ENCODE results near the gene DDX54.
"Not testable (repeated sequence)": the region's sequence is repeated elsewhere in the genome, so short reads cannot be mapped to it uniquely, and the experiment has no call there.

DDX54 gene

GRCh38 chr12:113220593-113221180, 35.4 kb upstream of the DDX54 start:
- peak in 1 of 5 donors; percentile 13 for DNase-seq

GRCh38 chr12:113216027-113216426, 30.7 kb upstream of the DDX54 start:
- no peak for DNase-seq

- peak in 1 of 5 donors; percentile 43 for DNase-seq
Observed at GRCh38 chr12:113214895-113215400, 29.7 kb upstream of the DDX54 start.

GRCh38 chr12:113211160-113211559, 25.9 kb upstream of the DDX54 start:
- peak in 1 of 5 donors; percentile 58 for DNase-seq

- peak; percentile 15 to 91 (median 48) for DNase-seq
Observed at GRCh38 chr12:113208041-113208934, 23.0 kb upstream of the DDX54 start.

- DNase-seq, result peak in 2 of 5 donors; percentile 7 to 38
Observed at GRCh38 chr12:113207613-113208040, 22.3 kb upstream of the DDX54 start.

GRCh38 chr12:113206802-113207201, 21.5 kb upstream of the DDX54 start:
- DNase-seq, result not testable (repeated sequence)

GRCh38 chr12:113204804-113205203, 19.5 kb upstream of the DDX54 start:
- no peak for DNase-seq

- no peak for DNase-seq
Observed at GRCh38 chr12:113203852-113204760, 18.8 kb upstream of the DDX54 start.

GRCh38 chr12:113202300-113203075, 17.2 kb upstream of the DDX54 start:
- DNase-seq, result no peak

GRCh38 chr12:113201187-113202177, 16.2 kb upstream of the DDX54 start:
- no peak for DNase-seq

- DNase-seq, result no peak
Observed at GRCh38 chr12:113200021-113200797, 14.9 kb upstream of the DDX54 start.

- no peak for DNase-seq
Observed at GRCh38 chr12:113198296-113198695, 13.0 kb upstream of the DDX54 start.

GRCh38 chr12:113197518-113198077, 12.3 kb upstream of the DDX54 start:
- no peak for DNase-seq

- DNase-seq, result peak in 4 of 5 donors; percentile 33 to 72 (median 43)
Observed at GRCh38 chr12:113196990-113197389, 11.7 kb upstream of the DDX54 start.

GRCh38 chr12:113196582-113196981, 11.3 kb upstream of the DDX54 start:
- DNase-seq, result no peak

GRCh38 chr12:113195598-113195997, 10.3 kb upstream of the DDX54 start:
- no peak for DNase-seq

GRCh38 chr12:113194971-113195391, 9.7 kb upstream of the DDX54 start:
- no peak for DNase-seq

GRCh38 chr12:113191227-113191626, 5.9 kb upstream of the DDX54 start:
- no peak for DNase-seq

All from T-helper 1 cell (primary cell).